Iris pigment epithelial cell (primary cell): ENCODE measurements around the gene ADAMTS2.

Experiments
- DNase-seq: peaks from one replicate; pipeline ENCODE4 v3.0.0-alpha.2; 2011; ENCODE audit warnings: low read depth

ADAMTS2 gene

GRCh38 chr5:179232091-179232735 is 113.0 kb downstream of the ADAMTS2 start:
- no peak for DNase-seq

- no peak for DNase-seq
Observed at GRCh38 chr5:179231309-179231708, 114.0 kb downstream of the ADAMTS2 start.

- no peak for DNase-seq
Observed at GRCh38 chr5:179230061-179230461, 115.2 kb downstream of the ADAMTS2 start.

- DNase-seq = no peak
Observed at GRCh38 chr5:179229331-179229831, 115.9 kb downstream of the ADAMTS2 start.

- DNase-seq = no peak
Observed at GRCh38 chr5:179228341-179229121, 116.7 kb downstream of the ADAMTS2 start.

- DNase-seq = no peak
Observed at GRCh38 chr5:179227580-179228311, 117.5 kb downstream of the ADAMTS2 start.

GRCh38 chr5:179227229-179227579 is 118.1 kb downstream of the ADAMTS2 start:
- no peak for DNase-seq

GRCh38 chr5:179226696-179227095 is 118.6 kb downstream of the ADAMTS2 start:
- no peak for DNase-seq

- no peak for DNase-seq
Observed at GRCh38 chr5:179225387-179225786, 119.9 kb downstream of the ADAMTS2 start.

GRCh38 chr5:179224741-179225140 is 120.5 kb downstream of the ADAMTS2 start:
- no peak for DNase-seq

- DNase-seq = no peak
Observed at GRCh38 chr5:179223961-179224360, 121.3 kb downstream of the ADAMTS2 start.

GRCh38 chr5:179223528-179223927 is 121.7 kb downstream of the ADAMTS2 start:
- DNase-seq = no peak

GRCh38 chr5:179222246-179223017 is 122.8 kb downstream of the ADAMTS2 start:
- DNase-seq = no peak

- DNase-seq = no peak
Observed at GRCh38 chr5:179221877-179222220, 123.4 kb downstream of the ADAMTS2 start.

GRCh38 chr5:179221196-179221876 is 123.9 kb downstream of the ADAMTS2 start:
- DNase-seq = no peak

- DNase-seq = no peak
Observed at GRCh38 chr5:179220716-179221115, 124.5 kb downstream of the ADAMTS2 start.

GRCh38 chr5:179219661-179220620 is 125.3 kb downstream of the ADAMTS2 start:
- no peak for DNase-seq

- DNase-seq = no peak
Observed at GRCh38 chr5:179218943-179219330, 126.3 kb downstream of the ADAMTS2 start.

- no peak for DNase-seq
Observed at GRCh38 chr5:179217956-179218942, 127.0 kb downstream of the ADAMTS2 start.
